ENCODE measurements around the gene SURF4. TPM values are rescaled to one million over a fixed set of nuclear protein-coding genes. Genes with fewer than 3 reads are reported as not detected.
A peak's percentile ranks its signal among the peaks of the same experiment; 100 is the strongest.

SURF4 gene
- total and polyA plus RNA-seq, 2 of the 13 experiments (the other 11 are each of a cell fraction or from before 2014, with no cell fraction given) = 220 to 265 TPM

GRCh38 chr9:133348718-133349573 lies 26.9 kb downstream of the SURF4 start:
- peaks cover 20 to 60% of the 10 kb centered on the region in 2 experiments for H3K36me3 ChIP-seq (replicated peaks in 1 of 2; ENCODE audit: control insufficient read depth in 1 of 2, insufficient read depth in 2 of 2, low read length in 2 of 2)
- H3K27ac ChIP-seq (ENCODE audit: extremely low read length, insufficient read depth, low read length) = peak overlapping the region; percentile 97
- H4K20me1 ChIP-seq (ENCODE audit: insufficient read depth, low read length) = peaks cover 19% of the 10 kb centered on the region
- H3K4me3 ChIP-seq (replicated peaks in 1 of 3; ENCODE audit: insufficient read depth in 1 of 3, low read depth in 2 of 3, low read length in 3 of 3) = peak overlapping the region; percentile 82 to 100 (median 97)
- in situ Hi-C loops (cut with HindIII; ENCODE audit: extremely low pct_ligation_motif_present, low pct_unique_long_range_greater_than_20kb) = no loop called here
- BruUV-seq (replicated peaks) = TSS peak; percentile 68
- peaks cover 34% of the 10 kb centered on the region for H3K79me2 ChIP-seq (ENCODE audit: insufficient read depth, low read length)
- POLR2A ChIA-PET = interaction anchor here (1.0 to 2.6 kb wide), 13 partner anchors 9 to 162 kb away, joined by 4 to 22 read pairs (median 6); partner anchors contain the start of genes CACFD1, SLC2A6, STKLD1 and SURF6
- peak overlapping the region; percentile 94 for H3K4me2 ChIP-seq (ENCODE audit: low read depth, low read length)
- ATAC-seq (no peak), FAIRE-seq (no peak), DNase-seq (ENCODE audit: low spot score) (no peak)
- H3K27me3 ChIP-seq (ENCODE audit: control insufficient read depth in 1 of 2, insufficient read depth in 2 of 2, low read length in 2 of 2) = no peaks in the 10 kb centered on the region; a peak in 1 of 5 replicates
- CTCF ChIA-PET (ENCODE audit: low intra/inter-chr PET ratio, low total read pairs) = no interaction called here
- WGBS (ENCODE audit: low lambda C conversion rate) = 4% methylated on average over 25 of the region's 25 CpGs
- H3K4me1 ChIP-seq (ENCODE audit: insufficient read depth, low read length) = peaks cover 33% of the 10 kb centered on the region
- peak overlapping the region; percentile 99 for H3K9ac ChIP-seq (ENCODE audit: insufficient read depth, low read depth, low read length)
- no peak overlapping the region for H2AFZ ChIP-seq (ENCODE audit: low read length)
- no peaks in the 10 kb centered on the region for H3K9me3 ChIP-seq (ENCODE audit: low read length)
- intact Hi-C loops (cut with micrococcal nuclease; ENCODE audit: unreplicated experiment) = no loop called here
- no peak for TF ChIP-seq ZNF274 (CRISPR knock-in tag; IDR thresholded peaks at IDR 0.05)
- TF ChIP-seq BRCA1 (CRISPR knock-in tag; IDR thresholded peaks at IDR 0.05) = no peak
- no peak for TF ChIP-seq STAG1 (CRISPR knock-in tag; IDR thresholded peaks at IDR 0.05)
- no peak for TF ChIP-seq TP53 (CRISPR knock-in tag; conservative IDR thresholded peaks at IDR 0.05)
- 0 out of 2 replicates have a peak, but pooled peaks have one; percentile 20 for TF ChIP-seq ZC3H13 (CRISPR knock-in tag; IDR thresholded peaks at IDR 0.05)
- TF ChIP-seq SRSF9 (IDR thresholded peaks at IDR 0.05; ENCODE audit: borderline replicate concordance, insufficient read depth, low read depth, low read length, poor library complexity, severe bottlenecking) = no peak
- TF ChIP-seq TBX2 (CRISPR knock-in tag; IDR thresholded peaks at IDR 0.05; ENCODE audit: borderline replicate concordance) = no peak
- TF ChIP-seq POGK (CRISPR knock-in tag; conservative IDR thresholded peaks at IDR 0.05) = no peak
- no peak for TF ChIP-seq ZNF644 (CRISPR knock-in tag; IDR thresholded peaks at IDR 0.05; ENCODE audit: low read depth)
- TF ChIP-seq HNRNPUL1 (IDR thresholded peaks at IDR 0.05; ENCODE audit: low read depth, low read length) = no peak
- no peak for TF ChIP-seq MAFF (IDR thresholded peaks at IDR 0.05; ENCODE audit: low read depth, low read length)
- no peak for TF ChIP-seq ZUFSP (CRISPR knock-in tag; IDR thresholded peaks at IDR 0.05; ENCODE audit: borderline replicate concordance)
- TF ChIP-seq AKAP8 (CRISPR knock-in tag; IDR thresholded peaks at IDR 0.05) = 0 out of 2 replicates have a peak, but pooled peaks have one; percentile 4
- TF ChIP-seq CERS6 (CRISPR knock-in tag; IDR thresholded peaks at IDR 0.05) = no peak
- TF ChIP-seq ZFP90 (CRISPR knock-in tag; IDR thresholded peaks at IDR 0.05; ENCODE audit: borderline replicate concordance) = no peak
- TF ChIP-seq NFKB2 (CRISPR knock-in tag; IDR thresholded peaks at IDR 0.05; ENCODE audit: borderline replicate concordance) = no peak
- 0 out of 2 replicates have a peak, but pooled peaks have one; percentile 19 for TF ChIP-seq ZNF563 (CRISPR knock-in tag; IDR thresholded peaks at IDR 0.05)
- no peak for TF ChIP-seq ZNF558 (CRISPR knock-in tag; IDR thresholded peaks at IDR 0.05; ENCODE audit: borderline replicate concordance)
